Measurements from ENCODE around the gene STX4. TPM values are rescaled to one million over a fixed set of nuclear protein-coding genes. Genes with fewer than 3 reads are reported as not detected.

The STX4 gene
- total RNA-seq, 1 experiment from 2014 or later, result 85.8 TPM

GRCh38 chr16:31073970-31074813 lies 40.8 kb downstream of the STX4 start, which contains the start of the genes ZNF646 and ZNF668:
Gene ZNF646, plus strand, starts transcription at chr16:31074422. Its CDS starts 1,903 bp downstream, at chr16:31076325.
Gene ZNF668, minus strand, starts transcription at chr16:31074240. Its CDS starts 9,781 bp downstream, at chr16:31064459.
- Histone ChIP-seq H3K4me3 (peak within 1 kb of the TSS; percentile 89), H3K27ac (peak within 1 kb of the TSS; percentile 62), H3K27me3 (ENCODE audit: insufficient read depth, low read depth) (no peaks in the 10 kb centered on the region), H3K9me2 (ENCODE audit: insufficient read depth) (no peaks in the 10 kb centered on the region), H3K4me2 (peak within 1 kb of the TSS; percentile 95), H3K79me2 (ENCODE audit: low read depth) (peaks cover 73% of the 10 kb centered on the region), H2AFZ (peak within 1 kb of the TSS; percentile 93), H3F3A (ENCODE audit: insufficient read depth, low read depth) (peaks cover 4% of the 10 kb centered on the region; the same call in 1 of the 2 replicates), H3K36me3 (ENCODE audit: low read depth) (no peaks in the 10 kb centered on the region), H4K20me1 (ENCODE audit: insufficient read depth) (peaks cover 7% of the 10 kb centered on the region), H3K4me1 (replicated peaks; ENCODE audit: insufficient read depth) (peaks cover 20% of the 10 kb centered on the region), H3K9me3 (ENCODE audit: insufficient read depth, low read depth) (no peaks in the 10 kb centered on the region)
- no peak for TF ChIP-seq CTCF (conservative IDR thresholded peaks at IDR 0.05)
- TF ChIP-seq EZH2 (IDR thresholded peaks at IDR 0.05; ENCODE audit: low read depth), result no peak
- intact Hi-C loops (cut with micrococcal nuclease; ENCODE audit: unreplicated experiment), result loop anchor here (1.0 to 2.0 kb wide), 7 partner anchors 41 to 385 kb away; partner anchors contain the start of genes ARMC5, FUS, HSD3B7 and PRSS8
- ChIA-PET POLR2A (ENCODE audit: unreplicated experiment) (interaction anchor here (0.6 to 1.7 kb wide), 11 partner anchors 28 to 1040 kb away, joined by 3 to 16 read pairs (median 5); partner anchors contain the start of genes CTF1, KAT8 and PRSS8), CTCF (interaction anchor here (0.6 to 1.6 kb wide), 4 partner anchors 50 to 625 kb away, joined by 4 to 21 read pairs (median 12); partner anchors contain the start of gene HSD3B7)
- DNase-seq, result peak; percentile 98 to 99
- BruUV-seq (replicated peaks), result no TSS peak

GRCh38 chr16:31074814-31075183 lies 41.4 kb downstream of the STX4 start:
- peak overlapping the region; percentile 89 for H2AFZ ChIP-seq
- intact Hi-C loops (cut with micrococcal nuclease; ENCODE audit: unreplicated experiment), result loop anchor here (1.0 to 2.0 kb wide), 6 partner anchors 41 to 385 kb away; partner anchors contain the start of genes ARMC5, FUS, HSD3B7 and PRSS8
- peak overlapping the region; percentile 95 for H3K4me2 ChIP-seq
- CTCF ChIA-PET, result interaction anchor here (0.6 to 1.6 kb wide), 3 partner anchors 19 to 90 kb away, joined by 3 to 21 read pairs (median 16); partner anchors contain the start of gene HSD3B7
- no peak for TF ChIP-seq CTCF (conservative IDR thresholded peaks at IDR 0.05)
- DNase-seq, result no peak
- peaks cover 20% of the 10 kb centered on the region for H3K4me1 ChIP-seq (replicated peaks; ENCODE audit: insufficient read depth)
- no peaks in the 10 kb centered on the region for H3K9me3 ChIP-seq (ENCODE audit: insufficient read depth, low read depth)
- H3K27me3 ChIP-seq (ENCODE audit: insufficient read depth, low read depth), result no peaks in the 10 kb centered on the region
- H3K36me3 ChIP-seq (ENCODE audit: low read depth), result no peaks in the 10 kb centered on the region
- H3K9me2 ChIP-seq (ENCODE audit: insufficient read depth), result no peaks in the 10 kb centered on the region
- POLR2A ChIA-PET (ENCODE audit: unreplicated experiment), result interaction anchor here (0.7 to 1.2 kb wide), 2 partner anchors 11 to 179 kb away, joined by 4 to 9 read pairs; partner anchors contain the start of gene CTF1
- H4K20me1 ChIP-seq (ENCODE audit: insufficient read depth), result peaks cover 13% of the 10 kb centered on the region
- H3K27ac ChIP-seq, result peak overlapping the region; percentile 54; the same call in 1 of the 2 replicates
- BruUV-seq (replicated peaks), result no TSS peak
- H3K79me2 ChIP-seq (ENCODE audit: low read depth), result peaks cover 67% of the 10 kb centered on the region
- H3F3A ChIP-seq (ENCODE audit: insufficient read depth, low read depth), result peaks cover 4% of the 10 kb centered on the region; the same call in 1 of the 2 replicates
- peak overlapping the region; percentile 89 for H3K4me3 ChIP-seq

- H3K9me3 ChIP-seq (ENCODE audit: insufficient read depth, low read depth), result no peaks in the 10 kb centered on the region
- H4K20me1 ChIP-seq (ENCODE audit: insufficient read depth), result peaks cover 24% of the 10 kb centered on the region
- no peaks in the 10 kb centered on the region for H3K27me3 ChIP-seq (ENCODE audit: insufficient read depth, low read depth)
- ChIA-PET POLR2A (ENCODE audit: unreplicated experiment) (no interaction called here), CTCF (no interaction called here)
- TF ChIP-seq CTCF (conservative IDR thresholded peaks at IDR 0.05), result no peak
- TF ChIP-seq EZH2 (IDR thresholded peaks at IDR 0.05; ENCODE audit: low read depth), result no peak
- intact Hi-C loops (cut with micrococcal nuclease; ENCODE audit: unreplicated experiment), result no loop called here
- BruUV-seq (replicated peaks), result no TSS peak
- H3F3A ChIP-seq (ENCODE audit: insufficient read depth, low read depth), result peaks cover 9% of the 10 kb centered on the region; the same call in 1 of the 2 replicates
- no peaks in the 10 kb centered on the region for H3K9me2 ChIP-seq (ENCODE audit: insufficient read depth)
- no peak for DNase-seq
- H3K27ac ChIP-seq, result no peak overlapping the region
- H3K4me3 ChIP-seq, result no peak overlapping the region
- H3K4me1 ChIP-seq (replicated peaks; ENCODE audit: insufficient read depth), result peaks cover 20% of the 10 kb centered on the region
- no peak overlapping the region for H2AFZ ChIP-seq
- H3K4me2 ChIP-seq, result no peak overlapping the region
- peaks cover 53% of the 10 kb centered on the region for H3K79me2 ChIP-seq (ENCODE audit: low read depth)
- H3K36me3 ChIP-seq (ENCODE audit: low read depth), result peaks cover 5% of the 10 kb centered on the region
These were observed 43.0 kb downstream of the STX4 start for GRCh38 chr16:31076319-31076718.
